ENCODE data around the gene NAGLU. TPM values are rescaled to one million over a fixed set of nuclear protein-coding genes. Genes with fewer than 3 reads are reported as not detected.
A peak's percentile ranks its signal among the peaks of the same experiment; 100 is the strongest.
"Not testable (repeated sequence)": the region's sequence is repeated elsewhere in the genome, so short reads cannot be mapped to it uniquely, and the experiment has no call there.

NAGLU gene
- polyA plus RNA-seq, 4 donors = 25.3 to 47.0 (median 32.7) TPM

GRCh38 chr17:42535155-42536047 lies 640 bp upstream of the NAGLU start:
- Histone ChIP-seq H3K4me3 (ENCODE audit: low read depth in 1 of 3, low read length in 3 of 3) (peak overlapping the region; percentile 69 to 80 (median 79)), H3K4me1 (ENCODE audit: control insufficient read depth in 3 of 3, insufficient read depth in 2 of 3, low read depth in 1 of 3, low read length in 2 of 3) (peaks cover 5 to 34% (median 9%) of the 10 kb centered on the region in 3 donors), H3K9me3 (ENCODE audit: control insufficient read depth in 2 of 2, insufficient read depth in 1 of 2, low read depth in 1 of 2, low read length in 1 of 2) (no peaks in the 10 kb centered on the region), H3K27me3 (ENCODE audit: control insufficient read depth in 3 of 3, insufficient read depth in 3 of 3, low read length in 3 of 3) (no peaks in the 10 kb centered on the region), H3K27ac (ENCODE audit: low read depth in 1 of 3, low read length in 2 of 3) (peak overlapping the region in 2 of 3 donors; percentile 69 to 88), H3K36me3 (ENCODE audit: control insufficient read depth in 3 of 3, insufficient read depth in 2 of 3, low read depth in 1 of 3, low read length in 3 of 3) (peaks cover 0 to 30% (median 0%) of the 10 kb centered on the region in 3 donors)
- FAIRE-seq (no peak), DNase-seq (no peak)
- WGBS, 3 donors = 43 to 46% (median 45%) methylated on average over 26 of the region's 26 CpGs

- Histone ChIP-seq H3K27me3 (ENCODE audit: control insufficient read depth in 3 of 3, insufficient read depth in 3 of 3, low read length in 3 of 3) (no peaks in the 10 kb centered on the region), H3K9me3 (ENCODE audit: control insufficient read depth in 2 of 2, insufficient read depth in 1 of 2, low read depth in 1 of 2, low read length in 1 of 2) (no peaks in the 10 kb centered on the region), H3K27ac (ENCODE audit: low read depth in 1 of 3, low read length in 2 of 3) (peak overlapping the region; percentile 64 to 88 (median 76)), H3K4me1 (ENCODE audit: control insufficient read depth in 3 of 3, insufficient read depth in 2 of 3, low read depth in 1 of 3, low read length in 2 of 3) (peaks cover 3 to 31% (median 9%) of the 10 kb centered on the region in 3 donors), H3K36me3 (ENCODE audit: control insufficient read depth in 3 of 3, insufficient read depth in 2 of 3, low read depth in 1 of 3, low read length in 3 of 3) (peaks cover 0 to 39% (median 0%) of the 10 kb centered on the region in 3 donors), H3K4me3 (ENCODE audit: low read depth in 1 of 3, low read length in 3 of 3) (peak overlapping the region; percentile 69 to 80 (median 79))
- DNase-seq (peak; percentile 66 to 89), FAIRE-seq (no peak)
- 1% methylated on average over 40 to 65 of the region's 65 CpGs for WGBS, 3 donors
Measured at GRCh38 chr17:42536372-42537155, 523 bp downstream of the NAGLU start.

- DNase-seq (no peak), FAIRE-seq (no peak)
- Histone ChIP-seq H3K27ac (ENCODE audit: low read depth in 1 of 3, low read length in 2 of 3) (peak overlapping the region in 2 of 3 donors; percentile 76 to 88), H3K27me3 (ENCODE audit: control insufficient read depth in 3 of 3, insufficient read depth in 3 of 3, low read length in 3 of 3) (no peaks in the 10 kb centered on the region), H3K4me3 (ENCODE audit: low read depth in 1 of 3, low read length in 3 of 3) (peak overlapping the region; percentile 69 to 80 (median 79)), H3K4me1 (ENCODE audit: control insufficient read depth in 3 of 3, insufficient read depth in 2 of 3, low read depth in 1 of 3, low read length in 2 of 3) (peaks cover 3 to 28% (median 11%) of the 10 kb centered on the region in 3 donors), H3K9me3 (ENCODE audit: control insufficient read depth in 2 of 2, insufficient read depth in 1 of 2, low read depth in 1 of 2, low read length in 1 of 2) (no peaks in the 10 kb centered on the region), H3K36me3 (ENCODE audit: control insufficient read depth in 3 of 3, insufficient read depth in 2 of 3, low read depth in 1 of 3, low read length in 3 of 3) (peaks cover 0 to 47% (median 0%) of the 10 kb centered on the region in 3 donors)
- WGBS, 3 donors = 85 to 87% (median 86%) methylated on average over 29 to 31 of the region's 31 CpGs
Measured at GRCh38 chr17:42537156-42537805, 1.2 kb downstream of the NAGLU start.

- no peak for FAIRE-seq
- no peak for DNase-seq
- Histone ChIP-seq H3K4me3 (ENCODE audit: low read depth in 1 of 3, low read length in 3 of 3) (no peak overlapping the region), H3K27me3 (ENCODE audit: control insufficient read depth in 3 of 3, insufficient read depth in 3 of 3, low read length in 3 of 3) (no peaks in the 10 kb centered on the region), H3K36me3 (ENCODE audit: control insufficient read depth in 3 of 3, insufficient read depth in 2 of 3, low read depth in 1 of 3, low read length in 3 of 3) (peaks cover 0 to 53% (median 0%) of the 10 kb centered on the region in 3 donors), H3K27ac (ENCODE audit: low read depth in 1 of 3, low read length in 2 of 3) (no peak overlapping the region), H3K9me3 (ENCODE audit: control insufficient read depth in 2 of 2, insufficient read depth in 1 of 2, low read depth in 1 of 2, low read length in 1 of 2) (no peaks in the 10 kb centered on the region), H3K4me1 (ENCODE audit: control insufficient read depth in 3 of 3, insufficient read depth in 2 of 3, low read depth in 1 of 3, low read length in 2 of 3) (peaks cover 3 to 28% (median 11%) of the 10 kb centered on the region in 3 donors)
- WGBS, 3 donors = 92 to 94% (median 93%) methylated on average over 5 of the region's 5 CpGs
Measured at GRCh38 chr17:42537826-42538451, 1.9 kb downstream of the NAGLU start.

- no peak for FAIRE-seq
- no peaks in the 10 kb centered on the region for H3K27me3 ChIP-seq (ENCODE audit: control insufficient read depth in 3 of 3, insufficient read depth in 3 of 3, low read length in 3 of 3)
- no peak for DNase-seq
- 95 to 96% (median 96%) methylated on average over 14 of the region's 14 CpGs for WGBS, 3 donors
- peaks cover 3 to 28% (median 11%) of the 10 kb centered on the region in 3 donors for H3K4me1 ChIP-seq (ENCODE audit: control insufficient read depth in 3 of 3, insufficient read depth in 2 of 3, low read depth in 1 of 3, low read length in 2 of 3)
- no peak overlapping the region for H3K4me3 ChIP-seq (ENCODE audit: low read depth in 1 of 3, low read length in 3 of 3)
- H3K36me3 ChIP-seq (ENCODE audit: control insufficient read depth in 3 of 3, insufficient read depth in 2 of 3, low read depth in 1 of 3, low read length in 3 of 3) = peaks cover 0 to 59% (median 0%) of the 10 kb centered on the region in 3 donors
- no peak overlapping the region for H3K27ac ChIP-seq (ENCODE audit: low read depth in 1 of 3, low read length in 2 of 3)
- no peaks in the 10 kb centered on the region for H3K9me3 ChIP-seq (ENCODE audit: control insufficient read depth in 2 of 2, insufficient read depth in 1 of 2, low read depth in 1 of 2, low read length in 1 of 2)
Measured at GRCh38 chr17:42538482-42538881, 2.4 kb downstream of the NAGLU start.

GRCh38 chr17:42540558-42540957 lies 4.5 kb downstream of the NAGLU start:
- 83 to 93% (median 87%) methylated on average over 3 to 4 of the region's 4 CpGs for WGBS, 3 donors
- not testable (repeated sequence) for H3K9me3 ChIP-seq (ENCODE audit: control insufficient read depth in 2 of 2, insufficient read depth in 1 of 2, low read depth in 1 of 2, low read length in 1 of 2); FAIRE-seq; H3K27me3 ChIP-seq (ENCODE audit: control insufficient read depth in 3 of 3, insufficient read depth in 3 of 3, low read length in 3 of 3); H3K4me3 ChIP-seq (ENCODE audit: low read depth in 1 of 3, low read length in 3 of 3); DNase-seq
- peak overlapping the region in 2 of 3 donors; percentile 30 to 74 for H3K27ac ChIP-seq (ENCODE audit: low read depth in 1 of 3, low read length in 2 of 3)
- H3K4me1 ChIP-seq (ENCODE audit: control insufficient read depth in 3 of 3, insufficient read depth in 2 of 3, low read depth in 1 of 3, low read length in 2 of 3) = peaks cover 0 to 22% (median 11%) of the 10 kb centered on the region in 3 donors
- peaks cover 4 to 75% (median 5%) of the 10 kb centered on the region in 3 donors for H3K36me3 ChIP-seq (ENCODE audit: control insufficient read depth in 3 of 3, insufficient read depth in 2 of 3, low read depth in 1 of 3, low read length in 3 of 3)

- H3K4me3 ChIP-seq (ENCODE audit: low read depth in 1 of 3, low read length in 3 of 3) = no peak overlapping the region
- no peaks in the 10 kb centered on the region for H3K9me3 ChIP-seq (ENCODE audit: control insufficient read depth in 2 of 2, insufficient read depth in 1 of 2, low read depth in 1 of 2, low read length in 1 of 2)
- DNase-seq (peak; percentile 58 to 87), FAIRE-seq (no peak)
- H3K27me3 ChIP-seq (ENCODE audit: control insufficient read depth in 3 of 3, insufficient read depth in 3 of 3, low read length in 3 of 3) = no peaks in the 10 kb centered on the region
- peaks cover 0 to 21% (median 11%) of the 10 kb centered on the region in 3 donors for H3K4me1 ChIP-seq (ENCODE audit: control insufficient read depth in 3 of 3, insufficient read depth in 2 of 3, low read depth in 1 of 3, low read length in 2 of 3)
- H3K36me3 ChIP-seq (ENCODE audit: control insufficient read depth in 3 of 3, insufficient read depth in 2 of 3, low read depth in 1 of 3, low read length in 3 of 3) = peaks cover 4 to 75% (median 5%) of the 10 kb centered on the region in 3 donors
- H3K27ac ChIP-seq (ENCODE audit: low read depth in 1 of 3, low read length in 2 of 3) = peak overlapping the region; percentile 63 to 74 (median 70)
- 60 to 72% (median 63%) methylated on average over 17 of the region's 17 CpGs for WGBS, 3 donors
Measured at GRCh38 chr17:42541041-42541833, 5.2 kb downstream of the NAGLU start.
